GM18502 (cell line): ENCODE data around the gene RNU11.
"Not testable (repeated sequence)": the region's sequence is repeated elsewhere in the genome, so short reads cannot be mapped to it uniquely, and the experiment has no call there.

Source experiments
- ATAC-seq: cut with Tn5 transposase; IDR thresholded peaks from one replicate; pipeline ENCODE4 v1.9.1; 2021; ENCODE audit warnings: mild to moderate bottlenecking; ENCODE audit not compliant: unreplicated experiment, poor library complexity

Gene RNU11

DNA sequence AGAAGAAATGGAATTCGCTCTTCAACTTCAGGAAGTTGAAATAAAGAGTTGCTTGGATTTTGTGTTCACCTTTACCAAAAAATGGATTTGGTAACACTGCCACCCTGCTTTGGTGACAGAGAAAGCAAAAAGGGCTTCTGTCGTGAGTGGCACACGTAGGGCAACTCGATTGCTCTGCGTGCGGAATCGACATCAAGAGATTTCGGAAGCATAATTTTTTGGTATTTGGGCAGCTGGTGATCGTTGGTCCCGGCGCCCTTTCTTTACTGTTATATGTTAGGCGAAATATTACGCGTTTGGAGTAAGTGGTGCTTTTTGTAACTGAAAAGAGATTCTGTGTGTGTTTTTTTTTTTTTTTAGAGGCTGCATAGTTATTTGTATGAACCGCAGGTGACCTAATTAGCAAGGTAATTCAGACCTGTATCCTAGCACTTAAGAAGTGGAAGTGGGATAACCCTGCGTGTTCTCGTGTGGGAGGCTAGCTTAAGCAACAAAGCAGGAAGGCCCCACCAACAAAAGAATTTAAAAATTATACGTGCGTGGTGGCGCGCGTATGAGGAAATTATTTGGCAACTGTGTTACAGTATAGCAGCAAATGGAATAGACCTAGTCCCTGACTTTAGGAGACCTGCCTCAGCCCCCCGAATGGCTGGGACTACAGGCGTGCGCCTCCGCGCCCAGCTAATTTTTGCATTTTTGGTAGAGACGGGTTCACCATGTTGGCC, at the start of gene RNU11:
Gene RNU11 (plus strand): TSS at position 127 of the 725 bp plus-strand sequence.
- ATAC-seq, result peak; percentile 67

GRCh38 chr1:28601696-28602095, 46.7 kb upstream of the RNU11 start:
- ATAC-seq, result no peak

- no peak for ATAC-seq
These were observed 45.6 kb upstream of the RNU11 start for GRCh38 chr1:28602536-28603439.

DNA sequence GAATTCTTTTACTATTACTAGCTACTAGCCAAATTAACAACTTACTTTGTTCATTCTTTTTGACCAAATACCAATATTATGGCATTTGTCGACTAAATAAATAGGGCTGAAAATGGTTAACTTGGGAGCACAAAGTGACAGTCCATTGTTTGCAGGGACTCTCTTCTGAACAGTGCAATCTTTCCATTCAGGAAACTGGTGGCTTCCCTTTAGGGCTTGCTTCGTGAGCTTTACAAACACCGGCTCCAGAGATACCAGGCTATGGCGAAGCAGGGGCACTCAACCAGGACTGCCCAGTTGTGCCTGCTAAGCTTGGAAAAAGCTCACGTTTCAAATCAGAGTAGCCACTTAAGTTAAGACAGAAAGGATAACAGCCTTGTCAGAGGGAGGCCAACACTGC, 44.0 kb upstream of the RNU11 start:
- ATAC-seq, result no peak

GRCh38 chr1:28604962-28605361, 43.4 kb upstream of the RNU11 start:
- ATAC-seq, result no peak

DNA sequence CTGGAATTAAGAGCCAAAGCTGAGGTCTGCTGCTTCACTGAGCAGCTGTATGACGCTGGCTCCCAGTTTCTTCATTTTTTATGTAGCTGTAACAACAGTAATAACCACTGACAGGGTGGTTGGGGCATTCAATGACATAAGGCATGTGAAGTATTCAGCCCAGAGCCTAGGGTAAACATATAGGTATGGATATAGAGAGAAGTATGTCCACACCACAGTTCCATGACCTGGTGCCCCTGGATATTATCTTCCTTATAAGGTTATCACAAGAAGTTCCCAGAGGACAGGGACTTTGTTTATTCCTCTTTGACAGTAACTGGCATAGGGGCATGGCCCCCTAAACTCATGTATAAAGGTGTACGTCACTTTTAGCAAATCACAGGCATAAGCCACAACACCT, 41.6 kb upstream of the RNU11 start:
- no peak for ATAC-seq

DNA sequence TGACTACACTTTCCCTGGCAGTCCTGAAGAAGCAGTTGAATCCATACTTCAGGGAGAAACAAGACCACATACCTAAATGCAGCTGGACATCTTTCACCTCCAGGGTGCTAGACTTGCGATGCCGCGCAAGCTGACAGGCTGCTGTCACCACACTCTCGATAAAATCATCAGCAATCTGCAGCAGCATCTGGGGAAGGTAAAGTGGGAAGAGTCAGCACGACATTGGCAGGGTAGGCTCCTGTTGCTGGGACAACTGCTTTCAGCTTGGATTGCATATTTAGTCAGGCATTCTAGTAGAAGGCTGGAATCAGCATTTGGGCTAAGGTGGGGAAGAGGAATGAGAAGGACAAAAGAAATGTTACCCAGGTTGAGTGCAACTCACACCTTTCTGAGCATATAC, 35.2 kb upstream of the RNU11 start:
- no peak for ATAC-seq

DNA sequence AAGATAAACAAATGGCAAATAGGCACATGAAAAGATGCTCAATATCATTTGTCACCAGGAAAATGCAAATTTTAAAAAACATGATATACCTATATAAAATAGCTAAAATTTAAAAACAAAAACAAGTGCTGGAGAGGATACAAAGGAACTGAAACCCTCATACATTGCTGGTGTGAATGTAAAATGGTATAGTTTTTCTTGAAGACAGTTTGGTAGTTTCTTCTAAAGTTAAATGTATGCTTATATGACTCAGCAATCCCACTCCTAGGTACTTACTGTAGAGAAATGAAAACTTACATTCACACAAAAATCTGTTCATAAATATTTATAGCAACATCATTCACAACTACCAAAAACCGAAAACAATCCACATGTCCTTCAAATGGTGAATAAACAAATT, 16.7 kb upstream of the RNU11 start:
- no peak for ATAC-seq

- ATAC-seq, result no peak
These were observed 15.8 kb upstream of the RNU11 start for GRCh38 chr1:28632560-28632959.

DNA sequence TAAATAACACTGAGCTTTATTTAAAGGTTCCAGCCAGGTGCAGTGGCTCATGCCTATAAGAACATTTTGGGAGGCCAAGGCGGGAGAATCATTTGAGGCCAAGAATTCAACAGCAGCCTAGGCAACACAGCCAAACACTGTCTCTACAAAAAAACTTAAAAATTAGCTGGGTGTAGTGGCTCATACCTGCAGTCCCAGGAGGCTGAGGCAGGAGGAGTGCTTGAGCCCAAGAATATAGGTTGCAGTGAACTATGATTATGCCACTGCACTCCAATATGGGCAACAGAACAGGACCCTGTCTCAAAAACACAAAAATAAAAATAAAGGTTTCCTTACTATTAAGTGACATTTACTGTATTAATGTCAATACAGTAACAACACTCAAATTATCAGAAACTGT, 7.6 kb upstream of the RNU11 start:
- no peak for ATAC-seq

DNA sequence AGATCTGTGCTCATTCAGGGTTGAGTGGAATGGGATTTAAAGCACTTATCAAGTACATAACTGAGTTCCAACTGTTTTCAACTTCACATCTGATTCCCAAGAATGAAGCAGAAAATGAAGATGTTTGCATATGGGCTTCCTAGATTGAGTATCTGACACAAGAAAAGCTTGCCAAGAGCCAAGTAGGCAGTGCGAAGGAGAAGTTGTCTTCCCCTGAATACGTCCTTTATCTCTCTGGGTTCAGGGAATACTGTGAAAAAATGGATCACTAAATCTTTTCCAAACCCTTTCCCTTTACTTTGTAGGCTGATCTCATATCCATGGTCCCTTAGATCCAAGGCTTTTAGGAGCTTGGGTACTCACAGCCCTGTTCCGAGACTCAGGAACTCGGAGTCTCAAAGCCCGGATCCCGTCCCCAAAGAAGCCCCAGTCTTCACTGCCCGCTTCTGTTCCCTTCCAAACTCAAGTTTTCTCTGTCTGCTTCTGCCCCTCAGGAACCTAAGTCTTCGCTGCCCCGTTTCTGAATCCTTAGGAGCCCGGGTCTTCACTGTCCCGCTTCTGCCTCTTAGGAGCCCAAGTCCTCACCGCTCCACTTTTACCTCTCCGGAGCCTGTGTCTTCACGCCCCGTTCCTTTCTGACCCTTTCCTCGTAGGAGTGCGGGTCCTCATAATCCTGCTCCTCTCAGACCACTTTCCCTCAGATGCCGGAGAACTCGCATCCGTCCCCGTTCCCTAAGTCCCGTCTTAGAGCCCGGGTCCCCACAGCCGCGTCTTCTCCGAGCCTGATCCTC, 6.1 kb upstream of the RNU11 start:
- peak; percentile 26 for ATAC-seq

DNA sequence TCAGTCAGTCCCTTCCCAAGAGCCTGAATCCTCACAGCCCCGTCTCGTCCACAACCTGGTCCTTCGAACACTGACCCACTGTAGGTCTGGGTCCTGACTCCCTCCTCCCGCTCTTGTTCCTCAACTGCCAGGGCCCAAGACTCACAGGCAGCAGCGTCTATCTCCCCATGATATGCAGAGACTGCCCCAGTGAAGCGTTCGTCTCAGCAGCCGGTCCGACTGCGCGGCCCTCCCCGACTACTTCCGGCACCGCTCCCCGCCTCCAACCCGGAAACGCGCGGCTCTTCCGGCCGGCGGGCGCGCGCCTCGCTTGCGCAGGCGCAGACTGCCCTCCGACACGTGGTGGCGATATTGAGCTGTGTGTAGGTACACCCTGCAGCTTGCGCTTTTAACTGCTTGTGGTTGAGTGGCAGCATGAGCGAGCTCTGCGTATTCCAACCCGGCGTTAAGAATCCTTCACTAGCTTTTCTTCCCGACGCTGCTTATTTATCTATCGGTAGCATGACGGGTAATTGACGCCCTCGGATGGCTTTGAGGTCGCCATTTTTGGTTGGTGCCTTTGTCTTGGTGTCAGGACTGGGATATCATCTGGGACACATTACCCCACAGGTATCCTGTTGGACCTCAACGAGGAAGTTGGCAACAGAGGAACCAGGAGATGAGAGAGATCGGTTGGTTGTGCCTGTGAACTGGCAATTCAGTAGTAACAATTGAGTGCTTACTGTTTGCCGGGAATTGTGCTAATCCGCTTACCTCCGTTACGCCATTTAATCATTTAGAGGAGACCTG, 5.4 kb upstream of the RNU11 start, which contains the start of gene TAF12:
Gene TAF12 (minus strand): TSS at position 221 of the 789 bp plus-strand sequence. CDS start 20,986 bp downstream, outside the sequence.
- ATAC-seq, result peak; percentile 78

DNA sequence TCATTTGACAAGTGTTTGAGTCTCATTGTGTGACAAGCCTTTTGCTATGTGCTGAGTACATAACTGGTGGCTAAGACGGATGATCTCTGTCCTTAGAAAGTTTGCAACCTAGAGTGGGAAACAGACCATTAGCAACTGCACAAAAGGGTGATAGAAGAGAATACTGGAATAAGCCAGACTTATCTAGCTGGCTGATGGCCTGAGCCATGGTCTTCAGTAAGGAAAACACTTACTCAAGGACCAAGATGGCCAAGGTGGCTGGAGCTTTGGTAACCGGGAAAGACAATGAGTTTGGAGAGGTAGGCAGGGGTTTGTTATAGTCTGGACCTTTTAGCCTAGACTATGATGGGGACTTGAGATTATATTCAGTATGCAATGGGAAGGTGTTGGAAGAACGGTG, 3.9 kb upstream of the RNU11 start:
- no peak for ATAC-seq

GRCh38 chr1:28645406-28645805, 3.0 kb upstream of the RNU11 start:
- ATAC-seq, result not testable (repeated sequence)

DNA sequence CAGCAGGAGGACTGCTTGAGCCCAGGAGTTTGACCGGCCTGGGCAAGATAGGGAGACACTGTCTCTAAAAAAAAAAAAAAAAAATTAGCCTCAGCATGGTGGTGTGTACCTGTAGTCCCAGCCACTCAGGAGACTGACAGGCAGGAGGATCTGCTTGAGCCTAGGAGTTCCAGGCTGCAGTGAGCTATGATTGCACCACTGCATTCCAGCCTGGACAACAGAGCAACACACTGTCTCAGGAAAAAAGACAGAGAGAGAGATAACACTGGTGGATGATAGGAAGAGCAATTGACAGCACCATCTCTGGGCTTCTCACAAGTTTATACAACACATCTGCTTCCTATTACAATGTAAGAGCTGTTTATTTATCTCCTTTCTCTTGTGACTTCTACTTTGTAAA, 2.4 kb upstream of the RNU11 start:
- ATAC-seq, result no peak

- peak; percentile 68 for ATAC-seq
These were observed 359 bp upstream of the RNU11 start for GRCh38 chr1:28648008-28648473.

GRCh38 chr1:28653063-28653462, 4.7 kb downstream of the RNU11 start:
- not testable (repeated sequence) for ATAC-seq

GRCh38 chr1:28653870-28654269, 5.5 kb downstream of the RNU11 start:
- ATAC-seq, result not testable (repeated sequence)

- not testable (repeated sequence) for ATAC-seq
These were observed 7.3 kb downstream of the RNU11 start for GRCh38 chr1:28655448-28656311.
